WERI-Rb-1 (cell line): ENCODE data around the gene ZNF501.

Source experiments
- DNase-seq: peaks from one replicate; pipeline ENCODE4 v3.0.0-alpha.2; 2020
- H3K27ac ChIP-seq: fragments of 250-450 bp; sonication (Bioruptor Pico); 2 replicates; pipeline ENCODE4 v1.5.1; 2020; ENCODE audit warnings: mild to moderate bottlenecking, moderate library complexity
- H3K27me3 ChIP-seq: fragments of 250-450 bp; sonication (Bioruptor Pico); 2 replicates; pipeline ENCODE4 v1.5.1; 2021; ENCODE audit warnings: mild to moderate bottlenecking, low read depth, moderate library complexity; ENCODE audit not compliant: insufficient read depth, severe bottlenecking
- H3K36me3 ChIP-seq: fragments of 250-450 bp; sonication (Bioruptor Pico); 2 replicates; pipeline ENCODE4 v1.5.1; 2020; ENCODE audit warnings: mild to moderate bottlenecking, moderate library complexity
- H3K4me3 ChIP-seq: 2 replicates; pipeline ENCODE4 v1.5.1; 2011; ENCODE audit warnings: low read depth, mild to moderate bottlenecking, control low read depth, low read length
- H3K9me3 ChIP-seq: fragments of 250-450 bp; sonication (Bioruptor Pico); 2 replicates; pipeline ENCODE4 v1.5.1; 2021; ENCODE audit warnings: mild to moderate bottlenecking, moderate library complexity; ENCODE audit not compliant: severe bottlenecking
- TF ChIP-seq, protein P1 (sequence below): IDR thresholded peaks from 2 replicates; pipeline ENCODE4 v1.5.1; 2011; ENCODE audit warnings: low read depth, mild to moderate bottlenecking, control low read depth, inconsistent platforms, low read length

The ZNF501 gene

GRCh38 chr3:44712455-44713075 is 16.9 kb upstream of the ZNF501 start, which contains the start of gene ZNF502:
Gene ZNF502, plus strand, starts transcription at chr3:44712660. Its CDS starts 7,602 bp downstream, at chr3:44720262.
- Histone ChIP-seq H3K9me3 (peaks cover 20% of the 10 kb centered on the region), H3K36me3 (peaks cover 5% of the 10 kb centered on the region), H3K27me3 (no peaks in the 10 kb centered on the region), H3K4me3 (peak within 1 kb of the TSS; percentile 96), H3K27ac (peak within 1 kb of the TSS; percentile 68)
- DNase-seq: peak; percentile 92
- TF ChIP-seq, protein P1, sequence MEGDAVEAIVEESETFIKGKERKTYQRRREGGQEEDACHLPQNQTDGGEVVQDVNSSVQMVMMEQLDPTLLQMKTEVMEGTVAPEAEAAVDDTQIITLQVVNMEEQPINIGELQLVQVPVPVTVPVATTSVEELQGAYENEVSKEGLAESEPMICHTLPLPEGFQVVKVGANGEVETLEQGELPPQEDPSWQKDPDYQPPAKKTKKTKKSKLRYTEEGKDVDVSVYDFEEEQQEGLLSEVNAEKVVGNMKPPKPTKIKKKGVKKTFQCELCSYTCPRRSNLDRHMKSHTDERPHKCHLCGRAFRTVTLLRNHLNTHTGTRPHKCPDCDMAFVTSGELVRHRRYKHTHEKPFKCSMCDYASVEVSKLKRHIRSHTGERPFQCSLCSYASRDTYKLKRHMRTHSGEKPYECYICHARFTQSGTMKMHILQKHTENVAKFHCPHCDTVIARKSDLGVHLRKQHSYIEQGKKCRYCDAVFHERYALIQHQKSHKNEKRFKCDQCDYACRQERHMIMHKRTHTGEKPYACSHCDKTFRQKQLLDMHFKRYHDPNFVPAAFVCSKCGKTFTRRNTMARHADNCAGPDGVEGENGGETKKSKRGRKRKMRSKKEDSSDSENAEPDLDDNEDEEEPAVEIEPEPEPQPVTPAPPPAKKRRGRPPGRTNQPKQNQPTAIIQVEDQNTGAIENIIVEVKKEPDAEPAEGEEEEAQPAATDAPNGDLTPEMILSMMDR: peak; percentile 50

DNA sequence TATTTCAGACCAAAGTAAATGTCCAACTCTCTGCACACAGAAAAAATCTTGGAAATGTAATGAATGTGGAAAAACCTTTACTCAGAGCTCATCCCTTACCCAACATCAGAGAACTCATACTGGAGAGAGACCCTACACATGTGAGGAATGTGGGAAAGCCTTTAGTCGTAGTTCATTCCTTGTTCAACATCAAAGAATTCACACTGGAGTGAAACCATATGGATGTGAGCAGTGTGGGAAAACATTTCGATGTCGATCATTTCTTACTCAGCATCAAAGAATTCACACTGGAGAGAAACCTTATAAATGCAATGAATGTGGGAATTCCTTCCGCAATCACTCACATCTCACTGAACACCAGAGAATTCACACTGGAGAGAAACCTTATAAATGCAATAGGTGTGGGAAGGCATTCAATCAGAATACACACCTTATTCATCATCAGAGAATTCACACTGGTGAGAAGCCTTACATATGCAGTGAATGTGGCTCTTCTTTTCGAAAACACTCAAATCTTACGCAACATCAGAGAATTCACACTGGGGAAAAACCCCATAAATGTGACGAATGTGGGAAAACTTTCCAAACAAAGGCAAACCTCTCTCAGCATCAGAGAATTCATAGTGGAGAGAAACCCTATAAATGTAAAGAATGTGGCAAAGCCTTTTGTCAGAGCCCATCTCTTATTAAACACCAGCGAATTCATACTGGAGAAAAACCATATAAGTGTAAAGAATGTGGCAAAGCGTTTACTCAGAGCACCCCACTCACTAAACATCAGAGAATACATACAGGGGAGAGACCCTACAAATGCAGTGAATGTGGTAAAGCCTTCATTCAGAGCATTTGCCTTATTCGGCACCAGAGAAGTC is 8.0 kb upstream of the ZNF501 start:
- TF ChIP-seq, protein P1: no peak
- DNase-seq: no peak
- peaks cover 41% of the 10 kb centered on the region for H3K9me3 ChIP-seq
- peaks cover 29% of the 10 kb centered on the region for H3K36me3 ChIP-seq
- H3K4me3 ChIP-seq: no peak overlapping the region
- H3K27ac ChIP-seq: no peak overlapping the region
- no peaks in the 10 kb centered on the region for H3K27me3 ChIP-seq

- Histone ChIP-seq H3K27ac (no peak overlapping the region), H3K4me3 (no peak overlapping the region), H3K27me3 (no peaks in the 10 kb centered on the region), H3K9me3 (peaks cover 41% of the 10 kb centered on the region), H3K36me3 (peaks cover 25% of the 10 kb centered on the region)
- no peak for DNase-seq
- TF ChIP-seq, protein P1: no peak
These were observed 7.4 kb upstream of the ZNF501 start for GRCh38 chr3:44722103-44722401.

- DNase-seq: no peak
- peaks cover 44% of the 10 kb centered on the region for H3K36me3 ChIP-seq
- H3K4me3 ChIP-seq: no peak overlapping the region
- H3K27ac ChIP-seq: no peak overlapping the region
- no peaks in the 10 kb centered on the region for H3K27me3 ChIP-seq
- TF ChIP-seq, protein P1: no peak
- H3K9me3 ChIP-seq: peaks cover 13% of the 10 kb centered on the region
These were observed 5.3 kb downstream of the ZNF501 start for GRCh38 chr3:44734646-44735168.

- Histone ChIP-seq H3K9me3 (no peaks in the 10 kb centered on the region), H3K4me3 (peak overlapping the region; percentile 100), H3K27me3 (no peaks in the 10 kb centered on the region), H3K36me3 (peaks cover 29% of the 10 kb centered on the region), H3K27ac (peak overlapping the region; percentile 93)
- TF ChIP-seq, protein P1: no peak
- no peak for DNase-seq
These were observed 31.6 kb downstream of the ZNF501 start for GRCh38 chr3:44761101-44761423.
